Endothelial cell of umbilical vein (primary cell): ENCODE measurements around the gene UNC50. TPM values are rescaled to one million over a fixed set of nuclear protein-coding genes. Genes with fewer than 3 reads are reported as not detected.

ENCODE experiments used
- BruUV-seq: library from RNA; stranded (reverse); fragments of 400-500 nt; replicated peaks from 2 replicates; lab custom pipeline; 2021; lab: Mats Ljungman, UMichigan
- CTCF ChIA-PET: fragments of 300-600, 350-600 bp; sonication (Branson Sonifier 250); formaldehyde crosslinking; loops from one replicate; lab custom pipeline; 2021; ENCODE audit warnings: antibody characterized with exemption, inconsistent platforms; lab: Charles Lee
- POLR2A ChIA-PET: fragments of 300-600, 350-600 bp; sonication (Branson Sonifier 250); formaldehyde crosslinking; loops from one replicate; lab custom pipeline; 2021; ENCODE audit warnings: antibody characterized with exemption, inconsistent platforms; lab: Charles Lee
- DNase-seq: peaks from one replicate; pipeline ENCODE4 v3.0.0-alpha.2; 2011; ENCODE audit warnings: low read depth, low spot score
- FAIRE-seq: peaks from 2 replicates; lab custom pipeline; 2011; peaks lifted over from hg19 to GRCh38; lab: Jason Lieb, UNC
- H2AFZ ChIP-seq: 2 replicates; pipeline ENCODE4 v1.6.0; 2012; ENCODE audit warnings: low read depth, low read length, control low read depth, inconsistent platforms
- H3K27ac ChIP-seq: 2 replicates; pipeline ENCODE4 v1.5.1; 2011; ENCODE audit warnings: low read depth, mild to moderate bottlenecking, control low read depth, low read length, moderate library complexity; ENCODE audit not compliant: insufficient read depth
- H3K27me3 ChIP-seq, 2 experiments: 2 replicates each; pipeline versions ENCODE4 v1.6.0 to v1.6.1; 2011; ENCODE audit warnings: low read length in 2 of 2, mixed read lengths in 1 of 2; ENCODE audit not compliant: control insufficient read depth in 2 of 2, insufficient read depth in 2 of 2
- H3K36me3 ChIP-seq, 2 experiments: 2 replicates in 1 of 2; 3 replicates in 1 of 2; pipeline ENCODE4 v1.5.1; 2011; ENCODE audit warnings: low read length in 2 of 2, mild to moderate bottlenecking in 1 of 2, moderate library complexity in 1 of 2; ENCODE audit not compliant: control insufficient read depth in 2 of 2, insufficient read depth in 2 of 2; ENCODE audit errors: extremely low read depth in 1 of 2
- H3K4me1 ChIP-seq: 3 replicates; pipeline ENCODE4 v1.5.1; 2011; ENCODE audit warnings: mild to moderate bottlenecking, low read length; ENCODE audit not compliant: control insufficient read depth, insufficient read depth; ENCODE audit errors: extremely low read depth
- H3K4me2 ChIP-seq: 2 replicates; pipeline ENCODE4 v1.6.1; 2011; ENCODE audit warnings: low read length, control low read depth, mixed read lengths; ENCODE audit not compliant: insufficient read depth
- H3K4me3 ChIP-seq, 3 experiments: fragments of 200-600 bp in 1 of 3; sonication (generic), shearing (Covaris generic) in 1 of 3; replicated peaks in 1 of 3; 2 replicates each; pipeline ENCODE4 v1.5.1; 2011 to 2016; ENCODE audit warnings: control low read depth in 3 of 3, low read length in 3 of 3, mild to moderate bottlenecking in 2 of 3, inconsistent platforms in 1 of 3, low read depth in 1 of 3, moderate library complexity in 1 of 3; ENCODE audit not compliant: insufficient read depth in 1 of 3
- H3K79me2 ChIP-seq: 2 replicates; pipeline ENCODE4 v1.6.0; 2012; ENCODE audit warnings: low read length, inconsistent platforms; ENCODE audit not compliant: control insufficient read depth, insufficient read depth
- H3K9ac ChIP-seq: replicated peaks from 2 replicates; pipeline ENCODE3; 2011; ENCODE audit warnings: low read length, control low read depth; ENCODE audit not compliant: insufficient read depth; ENCODE audit errors: extremely low read depth
- H3K9me1 ChIP-seq: replicated peaks from 3 replicates; pipeline ENCODE4 v1.6.0; 2011; ENCODE audit warnings: mild to moderate bottlenecking, low read length; ENCODE audit not compliant: control insufficient read depth, insufficient read depth; ENCODE audit errors: extremely low read depth
- H3K9me3 ChIP-seq: replicated peaks from 2 replicates; pipeline ENCODE4 v1.5.1; 2012; ENCODE audit warnings: low read length, inconsistent platforms; ENCODE audit not compliant: control insufficient read depth, insufficient read depth
- H4K20me1 ChIP-seq: replicated peaks from 2 replicates; pipeline ENCODE3; 2011; ENCODE audit warnings: mild to moderate bottlenecking, low read length; ENCODE audit not compliant: control insufficient read depth, insufficient read depth; ENCODE audit errors: extremely low read depth
- EZH2 ChIP-seq: IDR thresholded peaks from 2 replicates; pipeline ENCODE4 v1.6.1; 2012; ENCODE audit warnings: borderline replicate concordance, low read depth, mild to moderate bottlenecking, moderate library complexity, low read length, inconsistent platforms; ENCODE audit not compliant: severe bottlenecking
- FOS ChIP-seq: IDR thresholded peaks from 2 replicates; pipeline ENCODE4 v1.6.1; 2011; ENCODE audit warnings: mild to moderate bottlenecking, low read length, moderate library complexity, borderline replicate concordance; ENCODE audit not compliant: insufficient read depth
- GATA2 ChIP-seq: IDR thresholded peaks from 2 replicates; pipeline ENCODE4 v1.7.0; 2011; ENCODE audit warnings: low read depth, mild to moderate bottlenecking, moderate library complexity, mixed read lengths, low read length; ENCODE audit not compliant: insufficient read length, insufficient read depth
- JUN ChIP-seq: IDR thresholded peaks from 2 replicates; pipeline ENCODE4 v1.6.1; 2011; ENCODE audit warnings: borderline replicate concordance, low read depth; ENCODE audit not compliant: insufficient read length, insufficient read depth
- MYC ChIP-seq: IDR thresholded peaks from one replicate; pipeline ENCODE4 v1.6.1; 2011; ENCODE audit warnings: mild to moderate bottlenecking, low read depth, low read length
- POLR2A ChIP-seq: IDR thresholded peaks from 2 replicates; pipeline ENCODE4 v1.6.1; 2012; ENCODE audit warnings: low read depth, mild to moderate bottlenecking, control low read depth, low read length
- POLR2AphosphoS5 ChIP-seq: IDR thresholded peaks from 2 replicates; pipeline ENCODE4 v1.6.1; 2012; ENCODE audit warnings: low read depth, mild to moderate bottlenecking, control low read depth, low read length, moderate library complexity; ENCODE audit not compliant: insufficient read depth
- dilution Hi-C: fragments of 300-500 bp; cut with MboI; formaldehyde crosslinking; loops from one replicate; pipeline ENCODE4 v1.15.0; 2019; ENCODE audit warnings: low sequenced_read_pairs; ENCODE audit not compliant: extremely low pct_ligation_motif_present
- intact Hi-C: fragments of 100-400 bp; cut with micrococcal nuclease; formaldehyde crosslinking; loops from one replicate; pipeline ENCODE4 v1.10.0; 2022
- polyA plus RNA-seq, 4 experiments: library from polyadenylated mRNA; depleted of rRNA in 3 of 4; stranded (reverse) in 3 of 4; unstranded in 1 of 4; fragments of >200 nt; gene quantifications; 2 replicates each; pipeline versions ENCODE4 v1.2.1 to v1.2.3, GENCODE V29; 2011 to 2012; ENCODE audit warnings: missing spikeins in 1 of 4
- total RNA-seq: library from RNA; stranded (reverse); gene quantifications from 2 replicates; pipeline ENCODE4 v1.2.3, GENCODE V29; 2021
- TF ChIP-seq, protein P1 (sequence below), 2 donors: IDR thresholded peaks; 1 replicate in 1 of 2; 2 replicates in 1 of 2; pipeline ENCODE4 v1.5.1; 2011; ENCODE audit warnings: low read length in 2 of 2, mild to moderate bottlenecking in 2 of 2, moderate library complexity in 2 of 2, control low read depth in 1 of 2, inconsistent platforms in 1 of 2, low read depth in 1 of 2; ENCODE audit not compliant: insufficient read depth in 1 of 2; ENCODE audit errors: extremely low read depth in 1 of 2
- TF ChIP-seq, protein P2 (sequence below): IDR thresholded peaks from 2 replicates; pipeline ENCODE4 v1.6.1; 2011; ENCODE audit not compliant: insufficient read depth, insufficient read length

Gene UNC50
- total and polyA plus RNA-seq, 2 donors (not counting 3 experiments of a cell fraction or from before 2014, with no cell fraction given): 33.5 to 56.6 TPM

DNA sequence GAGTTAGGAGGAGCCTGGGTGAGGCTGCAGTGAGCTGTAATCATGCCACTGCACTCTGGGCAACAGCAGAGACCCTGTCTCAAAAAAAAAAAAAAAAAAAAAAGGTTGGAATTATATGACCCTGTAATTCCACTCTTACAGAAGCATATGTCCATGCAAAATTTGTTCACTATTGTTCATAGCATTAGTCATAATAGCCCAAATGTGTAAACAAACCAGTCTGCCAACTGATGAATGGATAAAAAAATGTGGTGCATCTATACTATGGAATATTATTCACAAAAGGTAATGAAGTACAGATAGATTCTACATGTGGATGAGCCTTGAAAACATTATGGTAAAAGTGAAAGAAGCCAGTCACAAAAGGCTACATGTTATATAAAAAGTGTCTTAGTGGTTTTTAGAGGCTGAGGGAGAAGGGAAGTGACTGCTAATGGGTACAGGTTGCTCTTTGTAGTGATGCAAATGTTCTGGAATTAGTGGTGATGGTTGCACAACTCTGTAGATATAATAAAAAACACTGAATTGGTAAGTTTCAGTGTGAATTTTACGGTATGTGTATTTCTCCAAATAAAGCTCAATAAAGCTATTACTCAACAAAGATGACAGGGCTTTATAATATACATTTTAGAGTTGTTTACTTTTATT lies 9.5 kb upstream of the UNC50 start:
- peak; percentile 50 for FAIRE-seq
- Histone ChIP-seq H3K9me3 (no peaks in the 10 kb centered on the region), H3K4me1 (peaks cover 6% of the 10 kb centered on the region), H3K27me3 (no peaks in the 10 kb centered on the region), H3K27ac (no peak overlapping the region), H3K9ac (no peak overlapping the region), H3K4me2 (no peak overlapping the region), H3K4me3 (no peak overlapping the region), H3K9me1 (no peaks in the 10 kb centered on the region), H4K20me1 (no peaks in the 10 kb centered on the region), H3K79me2 (no peaks in the 10 kb centered on the region), H3K36me3 (peaks cover 3 to 5% of the 10 kb centered on the region in 2 experiments), H2AFZ (no peak overlapping the region)
- BruUV-seq: no TSS peak
- CTCF ChIA-PET: interaction anchor here (0.9 to 2.5 kb wide), 4 partner anchors 13 to 186 kb away, joined by 3 to 9 read pairs (median 4); no protein-coding TSS in a partner anchor
- intact Hi-C loops: loop anchor here (1.0 kb wide), 1 partner anchor 9 kb away; the partner anchor contains the start of genes COA5 and UNC50
- POLR2A ChIA-PET: no interaction called here
- dilution Hi-C loops: no loop called here
- peak; percentile 87 for DNase-seq
- TF ChIP-seq, protein P1, sequence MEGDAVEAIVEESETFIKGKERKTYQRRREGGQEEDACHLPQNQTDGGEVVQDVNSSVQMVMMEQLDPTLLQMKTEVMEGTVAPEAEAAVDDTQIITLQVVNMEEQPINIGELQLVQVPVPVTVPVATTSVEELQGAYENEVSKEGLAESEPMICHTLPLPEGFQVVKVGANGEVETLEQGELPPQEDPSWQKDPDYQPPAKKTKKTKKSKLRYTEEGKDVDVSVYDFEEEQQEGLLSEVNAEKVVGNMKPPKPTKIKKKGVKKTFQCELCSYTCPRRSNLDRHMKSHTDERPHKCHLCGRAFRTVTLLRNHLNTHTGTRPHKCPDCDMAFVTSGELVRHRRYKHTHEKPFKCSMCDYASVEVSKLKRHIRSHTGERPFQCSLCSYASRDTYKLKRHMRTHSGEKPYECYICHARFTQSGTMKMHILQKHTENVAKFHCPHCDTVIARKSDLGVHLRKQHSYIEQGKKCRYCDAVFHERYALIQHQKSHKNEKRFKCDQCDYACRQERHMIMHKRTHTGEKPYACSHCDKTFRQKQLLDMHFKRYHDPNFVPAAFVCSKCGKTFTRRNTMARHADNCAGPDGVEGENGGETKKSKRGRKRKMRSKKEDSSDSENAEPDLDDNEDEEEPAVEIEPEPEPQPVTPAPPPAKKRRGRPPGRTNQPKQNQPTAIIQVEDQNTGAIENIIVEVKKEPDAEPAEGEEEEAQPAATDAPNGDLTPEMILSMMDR (IDR thresholded peaks at IDR 0.05; ENCODE audit: extremely low read depth in 1 of 2, insufficient read depth in 1 of 2, low read depth in 1 of 2, low read length in 2 of 2): no peak
- TF ChIP-seq EZH2 (no peak), POLR2AphosphoS5 (no peak), MYC (no peak), JUN (peak; percentile 75), FOS (peak; percentile 59), POLR2A (no peak), GATA2 (peak; percentile 69)
- TF ChIP-seq, protein P2, sequence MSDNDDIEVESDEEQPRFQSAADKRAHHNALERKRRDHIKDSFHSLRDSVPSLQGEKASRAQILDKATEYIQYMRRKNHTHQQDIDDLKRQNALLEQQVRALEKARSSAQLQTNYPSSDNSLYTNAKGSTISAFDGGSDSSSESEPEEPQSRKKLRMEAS: no peak
